Chondrocyte (in vitro differentiated cells): ENCODE data around the gene HCFC1R1. TPM values are rescaled to one million over a fixed set of nuclear protein-coding genes. Genes with fewer than 3 reads are reported as not detected.
A peak's percentile ranks its signal among the peaks of the same experiment; 100 is the strongest.

Experiments
- DNase-seq: peaks from one replicate; pipeline ENCODE4 v3.0.0; 2021; ENCODE audit warnings: mixed read lengths, low spot score
- H3K27ac Mint-ChIP-seq: one replicate; pipeline ENCODE4 v1.8.0; 2021; ENCODE audit warnings: mild to moderate bottlenecking, moderate library complexity, mixed read lengths; ENCODE audit not compliant: unreplicated experiment
- H3K27me3 Mint-ChIP-seq: 2 replicates; pipeline ENCODE4 v1.8.0; 2021; ENCODE audit warnings: low read depth, mixed read lengths
- H3K36me3 Mint-ChIP-seq: 2 replicates; pipeline ENCODE4 v1.8.0; 2021; ENCODE audit warnings: low read depth, mixed read lengths
- H3K4me1 Mint-ChIP-seq: 2 replicates; pipeline ENCODE4 v1.8.0; 2021; ENCODE audit warnings: low read depth, mild to moderate bottlenecking, mixed read lengths
- H3K4me3 Mint-ChIP-seq: one replicate; pipeline ENCODE4 v1.8.0; 2021; ENCODE audit warnings: mild to moderate bottlenecking, moderate library complexity, mixed read lengths; ENCODE audit not compliant: unreplicated experiment
- H3K9me3 Mint-ChIP-seq: 2 replicates; pipeline ENCODE4 v1.8.0; 2021; ENCODE audit warnings: low read depth, mixed read lengths
- CTCF ChIP-seq: fragments of 200-600 bp; sonication (generic); IDR thresholded peaks from 2 replicates; pipeline ENCODE4 v1.5.0; 2021; ENCODE audit warnings: antibody characterized with exemption, mild to moderate bottlenecking, moderate library complexity
- total RNA-seq: library from RNA; stranded (reverse); gene quantifications from 3 replicates; pipeline ENCODE4 v1.2.1, GENCODE V29; 2021

The HCFC1R1 gene
- total RNA-seq, 1 donor from 2014 or later: 79.3 TPM

- Mint-ChIP-seq H3K4me1 (peaks cover 4% of the 10 kb centered on the region), H3K27me3 (no peaks in the 10 kb centered on the region), H3K4me3 (no peak overlapping the region), H3K27ac (no peak overlapping the region), H3K36me3 (no peaks in the 10 kb centered on the region), H3K9me3 (no peaks in the 10 kb centered on the region)
- TF ChIP-seq CTCF: no peak
- no peak for DNase-seq
These were observed 36.5 kb downstream of the HCFC1R1 start for GRCh38 chr16:2987286-2987685.

GRCh38 chr16:2986623-2987188 is 37.0 kb downstream of the HCFC1R1 start:
- Mint-ChIP-seq H3K27ac (no peak overlapping the region), H3K4me1 (peaks cover 6% of the 10 kb centered on the region), H3K4me3 (no peak overlapping the region), H3K27me3 (no peaks in the 10 kb centered on the region), H3K9me3 (no peaks in the 10 kb centered on the region), H3K36me3 (no peaks in the 10 kb centered on the region)
- DNase-seq: no peak
- no peak for TF ChIP-seq CTCF

- peaks cover 14% of the 10 kb centered on the region for H3K4me1 Mint-ChIP-seq
These were observed 37.8 kb downstream of the HCFC1R1 start for GRCh38 chr16:2985893-2986355.

GRCh38 chr16:2985462-2985861 is 38.3 kb downstream of the HCFC1R1 start:
- TF ChIP-seq CTCF: no peak
- DNase-seq: no peak
- no peaks in the 10 kb centered on the region for H3K9me3 Mint-ChIP-seq
- no peak overlapping the region for H3K4me3 Mint-ChIP-seq
- no peaks in the 10 kb centered on the region for H3K27me3 Mint-ChIP-seq
- H3K4me1 Mint-ChIP-seq: peaks cover 17% of the 10 kb centered on the region
- no peak overlapping the region for H3K27ac Mint-ChIP-seq
- H3K36me3 Mint-ChIP-seq: no peaks in the 10 kb centered on the region

More at GRCh38 chr16:2985893-2986355, 37.8 kb downstream of the HCFC1R1 start:
- no peak for TF ChIP-seq CTCF
- Mint-ChIP-seq H3K27me3 (no peaks in the 10 kb centered on the region), H3K36me3 (no peaks in the 10 kb centered on the region), H3K9me3 (no peaks in the 10 kb centered on the region), H3K4me3 (no peak overlapping the region), H3K27ac (no peak overlapping the region)
- DNase-seq: no peak

- peak overlapping the region; percentile 41 for H3K27ac Mint-ChIP-seq
- no peak for DNase-seq
- H3K36me3 Mint-ChIP-seq: no peaks in the 10 kb centered on the region
- no peaks in the 10 kb centered on the region for H3K27me3 Mint-ChIP-seq
- H3K4me1 Mint-ChIP-seq: peaks cover 20% of the 10 kb centered on the region
- H3K4me3 Mint-ChIP-seq: peak overlapping the region; percentile 66
- no peaks in the 10 kb centered on the region for H3K9me3 Mint-ChIP-seq
- peak; percentile 91 for TF ChIP-seq CTCF
These were observed 40.0 kb downstream of the HCFC1R1 start for GRCh38 chr16:2983706-2984136.
